ENCODE data around the gene C18orf54.
"Not testable (repeated sequence)": the region's sequence is repeated elsewhere in the genome, so short reads cannot be mapped to it uniquely, and the experiment has no call there.

C18orf54 gene

GRCh38 chr18:54357660-54358494, at the start of gene C18orf54, which contains the start of gene STARD6:
C18orf54 (plus strand) TSS chr18:54357906; CDS start chr18:54360573, 2,667 bp downstream.
STARD6 (minus strand) TSS chr18:54357858; CDS start chr18:54354573, 3,285 bp downstream.
- Histone ChIP-seq H3K9me3 (ENCODE audit: insufficient read depth, low read depth, low read length) (no peaks in the 10 kb centered on the region), H3K27me3 (ENCODE audit: insufficient read depth, low read length) (no peaks in the 10 kb centered on the region), H3K27ac (ENCODE audit: low read length) (peak within 1 kb of the TSS; percentile 59), H3K36me3 (ENCODE audit: insufficient read depth, low read depth, low read length) (peaks cover 25% of the 10 kb centered on the region), H3K9ac (ENCODE audit: low read depth, low read length) (peak within 1 kb of the TSS; percentile 90), H3K4me1 (ENCODE audit: insufficient read depth, low read length) (peaks cover 3% of the 10 kb centered on the region; the same call in 1 of the 2 replicates), H3K4me3 (ENCODE audit: low read length) (peak within 1 kb of the TSS; percentile 96)

- not testable (repeated sequence) for H3K27me3 ChIP-seq (ENCODE audit: insufficient read depth, low read length)
Observed at GRCh38 chr18:54309564-54309963, 48.1 kb upstream of the C18orf54 start.

GRCh38 chr18:54316071-54316820, 41.5 kb upstream of the C18orf54 start:
- H3K9me3 ChIP-seq (ENCODE audit: insufficient read depth, low read depth, low read length): no peaks in the 10 kb centered on the region
- no peaks in the 10 kb centered on the region for H3K36me3 ChIP-seq (ENCODE audit: insufficient read depth, low read depth, low read length)
- H3K27ac ChIP-seq (ENCODE audit: low read length): no peak overlapping the region
- H3K27me3 ChIP-seq (ENCODE audit: insufficient read depth, low read length): no peaks in the 10 kb centered on the region
- H3K4me3 ChIP-seq (ENCODE audit: low read length): no peak overlapping the region
- H3K9ac ChIP-seq (ENCODE audit: low read depth, low read length): no peak overlapping the region
- H3K4me1 ChIP-seq (ENCODE audit: insufficient read depth, low read length): peaks cover 11% of the 10 kb centered on the region; the same call in 1 of the 2 replicates

More at GRCh38 chr18:54309564-54309963, 48.1 kb upstream of the C18orf54 start:
- H3K4me1 ChIP-seq (ENCODE audit: insufficient read depth, low read length); H3K4me3 ChIP-seq (ENCODE audit: low read length); H3K9ac ChIP-seq (ENCODE audit: low read depth, low read length); H3K36me3 ChIP-seq (ENCODE audit: insufficient read depth, low read depth, low read length); H3K27ac ChIP-seq (ENCODE audit: low read length); H3K9me3 ChIP-seq (ENCODE audit: insufficient read depth, low read depth, low read length): not testable (repeated sequence)

- Histone ChIP-seq H3K9ac (ENCODE audit: low read depth, low read length) (no peak overlapping the region), H3K36me3 (ENCODE audit: insufficient read depth, low read depth, low read length) (no peaks in the 10 kb centered on the region), H3K27ac (ENCODE audit: low read length) (no peak overlapping the region), H3K4me1 (ENCODE audit: insufficient read depth, low read length) (peaks cover 11% of the 10 kb centered on the region; the same call in 1 of the 2 replicates), H3K9me3 (ENCODE audit: insufficient read depth, low read depth, low read length) (no peaks in the 10 kb centered on the region), H3K27me3 (ENCODE audit: insufficient read depth, low read length) (no peaks in the 10 kb centered on the region), H3K4me3 (ENCODE audit: low read length) (no peak overlapping the region)
Observed at GRCh38 chr18:54323561-54323960, 34.1 kb upstream of the C18orf54 start.

GRCh38 chr18:54323970-54324369, 33.7 kb upstream of the C18orf54 start:
- no peak overlapping the region for H3K27ac ChIP-seq (ENCODE audit: low read length)
- no peaks in the 10 kb centered on the region for H3K36me3 ChIP-seq (ENCODE audit: insufficient read depth, low read depth, low read length)
- H3K27me3 ChIP-seq (ENCODE audit: insufficient read depth, low read length): no peaks in the 10 kb centered on the region
- no peaks in the 10 kb centered on the region for H3K9me3 ChIP-seq (ENCODE audit: insufficient read depth, low read depth, low read length)
- no peak overlapping the region for H3K4me3 ChIP-seq (ENCODE audit: low read length)
- no peak overlapping the region for H3K9ac ChIP-seq (ENCODE audit: low read depth, low read length)
- peaks cover 11% of the 10 kb centered on the region; the same call in 1 of the 2 replicates for H3K4me1 ChIP-seq (ENCODE audit: insufficient read depth, low read length)

GRCh38 chr18:54327818-54328217, 29.9 kb upstream of the C18orf54 start:
- Histone ChIP-seq H3K36me3 (ENCODE audit: insufficient read depth, low read depth, low read length) (no peaks in the 10 kb centered on the region), H3K4me3 (ENCODE audit: low read length) (no peak overlapping the region), H3K27ac (ENCODE audit: low read length) (no peak overlapping the region), H3K9me3 (ENCODE audit: insufficient read depth, low read depth, low read length) (no peaks in the 10 kb centered on the region), H3K27me3 (ENCODE audit: insufficient read depth, low read length) (no peaks in the 10 kb centered on the region), H3K4me1 (ENCODE audit: insufficient read depth, low read length) (no peaks in the 10 kb centered on the region), H3K9ac (ENCODE audit: low read depth, low read length) (no peak overlapping the region)

GRCh38 chr18:54329787-54330186, 27.9 kb upstream of the C18orf54 start:
- Histone ChIP-seq H3K27me3 (ENCODE audit: insufficient read depth, low read length) (no peaks in the 10 kb centered on the region), H3K9me3 (ENCODE audit: insufficient read depth, low read depth, low read length) (no peaks in the 10 kb centered on the region), H3K4me3 (ENCODE audit: low read length) (no peak overlapping the region), H3K36me3 (ENCODE audit: insufficient read depth, low read depth, low read length) (no peaks in the 10 kb centered on the region), H3K4me1 (ENCODE audit: insufficient read depth, low read length) (no peaks in the 10 kb centered on the region), H3K9ac (ENCODE audit: low read depth, low read length) (no peak overlapping the region), H3K27ac (ENCODE audit: low read length) (no peak overlapping the region)

GRCh38 chr18:54330768-54331548, 26.7 kb upstream of the C18orf54 start:
- no peak overlapping the region for H3K27ac ChIP-seq (ENCODE audit: low read length)
- no peak overlapping the region for H3K9ac ChIP-seq (ENCODE audit: low read depth, low read length)
- no peaks in the 10 kb centered on the region for H3K9me3 ChIP-seq (ENCODE audit: insufficient read depth, low read depth, low read length)
- no peaks in the 10 kb centered on the region for H3K4me1 ChIP-seq (ENCODE audit: insufficient read depth, low read length)
- H3K36me3 ChIP-seq (ENCODE audit: insufficient read depth, low read depth, low read length): no peaks in the 10 kb centered on the region
- H3K27me3 ChIP-seq (ENCODE audit: insufficient read depth, low read length): no peaks in the 10 kb centered on the region
- H3K4me3 ChIP-seq (ENCODE audit: low read length): no peak overlapping the region

- H3K27ac ChIP-seq (ENCODE audit: low read length): no peak overlapping the region
- no peaks in the 10 kb centered on the region for H3K9me3 ChIP-seq (ENCODE audit: insufficient read depth, low read depth, low read length)
Observed at GRCh38 chr18:54335638-54336173, 22.0 kb upstream of the C18orf54 start.

GRCh38 chr18:54338230-54338629, 19.5 kb upstream of the C18orf54 start:
- Histone ChIP-seq H3K9ac (ENCODE audit: low read depth, low read length) (no peak overlapping the region), H3K27me3 (ENCODE audit: insufficient read depth, low read length) (no peaks in the 10 kb centered on the region), H3K4me3 (ENCODE audit: low read length) (no peak overlapping the region), H3K9me3 (ENCODE audit: insufficient read depth, low read depth, low read length) (0 out of 2 replicates have a peak, but pooled peaks cover 9% of the 10 kb centered on the region), H3K4me1 (ENCODE audit: insufficient read depth, low read length) (no peaks in the 10 kb centered on the region), H3K27ac (ENCODE audit: low read length) (no peak overlapping the region), H3K36me3 (ENCODE audit: insufficient read depth, low read depth, low read length) (no peaks in the 10 kb centered on the region)

More at GRCh38 chr18:54335638-54336173, 22.0 kb upstream of the C18orf54 start:
- no peak overlapping the region for H3K9ac ChIP-seq (ENCODE audit: low read depth, low read length)
- H3K4me3 ChIP-seq (ENCODE audit: low read length): no peak overlapping the region
- H3K36me3 ChIP-seq (ENCODE audit: insufficient read depth, low read depth, low read length): no peaks in the 10 kb centered on the region
- H3K4me1 ChIP-seq (ENCODE audit: insufficient read depth, low read length): no peaks in the 10 kb centered on the region
- no peaks in the 10 kb centered on the region for H3K27me3 ChIP-seq (ENCODE audit: insufficient read depth, low read length)

DNA sequence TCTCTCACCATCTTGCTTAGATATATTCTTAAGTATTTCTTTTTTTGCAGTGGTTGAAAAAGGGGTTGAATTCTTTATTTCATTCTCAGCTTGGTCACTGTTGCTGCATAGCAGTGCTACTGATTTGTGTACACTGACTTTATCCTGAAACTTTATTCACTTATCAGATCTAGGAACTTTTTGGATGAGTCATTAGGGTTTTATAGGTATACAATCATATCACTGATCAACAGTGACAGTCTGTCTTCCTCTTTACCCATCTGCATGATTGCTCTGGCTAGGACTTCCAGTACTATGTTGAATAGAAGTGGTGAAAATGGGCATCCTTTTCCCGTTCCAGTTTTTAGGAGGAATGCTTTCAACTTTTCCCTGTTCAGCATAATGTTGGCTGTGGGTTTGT, 6.5 kb upstream of the C18orf54 start:
- Histone ChIP-seq H3K27ac (ENCODE audit: low read length) (no peak overlapping the region), H3K27me3 (ENCODE audit: insufficient read depth, low read length) (no peaks in the 10 kb centered on the region), H3K9ac (ENCODE audit: low read depth, low read length) (no peak overlapping the region), H3K4me1 (ENCODE audit: insufficient read depth, low read length) (no peaks in the 10 kb centered on the region), H3K36me3 (ENCODE audit: insufficient read depth, low read depth, low read length) (no peaks in the 10 kb centered on the region), H3K9me3 (ENCODE audit: insufficient read depth, low read depth, low read length) (no peaks in the 10 kb centered on the region; the same call in 1 of the 2 replicates), H3K4me3 (ENCODE audit: low read length) (no peak overlapping the region)
